GM12891 (cell line): ENCODE results near the gene VAV3.

ENCODE experiments used
- DNase-seq: peaks from one replicate; pipeline ENCODE4 v3.0.0; 2011; ENCODE audit warnings: low spot score; ENCODE audit not compliant: insufficient read length
- FAIRE-seq: peaks from 2 replicates; lab custom pipeline; 2011; peaks lifted over from hg19 to GRCh38; lab: Jason Lieb, UNC
- PAX5 ChIP-seq: IDR thresholded peaks from 2 replicates; pipeline ENCODE4 v1.6.1; 2011; ENCODE audit warnings: low read length, moderate library complexity, mild to moderate bottlenecking; ENCODE audit not compliant: insufficient read depth, severe bottlenecking
- POLR2A ChIP-seq: IDR thresholded peaks from 2 replicates; pipeline ENCODE4 v1.6.1; 2011; ENCODE audit warnings: low read depth, low read length, control low read depth
- POLR2AphosphoS5 ChIP-seq: IDR thresholded peaks from 2 replicates; pipeline ENCODE4 v1.6.1; 2011; ENCODE audit warnings: low read depth, low read length, control low read depth
- POU2F2 ChIP-seq: IDR thresholded peaks from 2 replicates; pipeline ENCODE4 v1.6.1; 2011; ENCODE audit warnings: low read depth, mild to moderate bottlenecking, control low read depth, low read length, moderate library complexity
- SPI1 ChIP-seq: IDR thresholded peaks from 2 replicates; pipeline ENCODE4 v1.6.1; 2011; ENCODE audit warnings: low read depth, low read length, control low read depth
- TAF1 ChIP-seq: IDR thresholded peaks from 2 replicates; pipeline ENCODE4 v1.6.1; 2011; ENCODE audit warnings: low read depth, low read length, control low read depth

VAV3 gene

GRCh38 chr1:107874221-107874620, 90.8 kb downstream of the VAV3 start:
- TF ChIP-seq POU2F2 (no peak), POLR2A (no peak), TAF1 (no peak), PAX5 (no peak), POLR2AphosphoS5 (no peak), SPI1 (no peak)
- no peak for FAIRE-seq
- no peak for DNase-seq

GRCh38 chr1:107871687-107872395, 93.1 kb downstream of the VAV3 start:
- DNase-seq (no peak), FAIRE-seq (no peak)
- no peak for TF ChIP-seq PAX5
- TF ChIP-seq TAF1 = no peak
- TF ChIP-seq POLR2A = no peak
- no peak for TF ChIP-seq POLR2AphosphoS5
- TF ChIP-seq POU2F2 = no peak
- no peak for TF ChIP-seq SPI1

DNA sequence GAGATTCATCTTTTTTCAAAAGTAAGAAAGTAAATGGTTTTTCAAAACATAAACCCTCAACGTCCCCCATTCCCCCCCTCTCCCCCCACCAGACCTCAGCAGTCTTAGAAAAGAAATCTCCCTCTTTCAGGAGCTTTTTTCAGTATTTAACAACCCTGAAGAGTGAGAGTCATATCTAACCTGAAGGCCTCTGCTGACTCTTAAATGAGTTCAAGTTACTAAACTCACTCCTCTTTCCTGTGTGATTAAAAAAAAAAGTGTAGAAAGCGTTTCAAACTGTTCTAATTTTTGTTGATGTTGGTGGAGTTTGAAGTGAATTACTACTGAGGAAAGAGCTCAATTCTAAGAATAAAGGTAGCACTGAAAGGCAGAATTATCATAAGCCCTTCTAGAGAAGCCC, 93.7 kb downstream of the VAV3 start:
- no peak for FAIRE-seq
- DNase-seq = no peak
- TF ChIP-seq TAF1 = no peak
- no peak for TF ChIP-seq SPI1
- TF ChIP-seq POU2F2 = no peak
- no peak for TF ChIP-seq PAX5

DNA sequence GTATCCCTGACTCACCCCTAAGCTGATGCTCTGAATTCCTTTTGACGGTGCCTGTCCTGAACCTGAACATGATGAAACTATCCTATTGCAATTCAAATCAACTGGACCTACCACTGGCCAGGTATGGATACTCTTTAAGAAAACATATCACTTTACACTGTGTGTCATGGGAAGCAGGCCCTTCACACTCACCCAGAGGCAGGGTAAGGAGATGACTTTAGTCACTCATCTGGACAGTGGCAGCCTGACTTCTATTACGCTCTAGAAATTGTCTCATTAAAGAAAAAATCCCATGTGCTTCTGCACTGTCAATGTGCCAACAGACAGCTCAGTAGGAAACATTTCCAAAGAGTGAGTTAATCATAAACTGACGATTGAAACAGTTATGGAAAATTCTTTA, 94.3 kb downstream of the VAV3 start:
- DNase-seq (no peak), FAIRE-seq (no peak)
- TF ChIP-seq POLR2A (no peak), POU2F2 (no peak), SPI1 (no peak), POLR2AphosphoS5 (no peak)

DNA sequence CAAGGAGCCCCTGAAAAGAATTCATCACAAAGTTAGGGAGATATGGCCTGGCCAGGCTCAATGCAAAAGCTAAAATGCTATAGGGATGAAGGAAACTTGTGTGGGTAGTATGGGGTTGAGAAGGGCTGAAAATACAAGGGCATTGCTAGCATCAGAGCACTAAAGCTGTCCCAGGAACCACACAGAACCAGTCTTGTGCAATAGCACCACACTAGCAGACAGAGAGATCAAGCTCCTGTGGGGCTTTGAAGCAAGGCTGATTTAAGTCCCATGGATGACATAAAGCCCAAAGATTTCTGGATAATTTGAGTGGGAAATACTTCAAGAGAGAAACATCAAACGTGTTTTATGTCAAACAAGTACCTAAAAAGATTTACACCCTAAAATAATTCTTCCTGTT, 97.1 kb downstream of the VAV3 start:
- no peak for FAIRE-seq
- TF ChIP-seq POU2F2 = no peak
- TF ChIP-seq POLR2AphosphoS5 = no peak
- TF ChIP-seq TAF1 = no peak
- no peak for TF ChIP-seq POLR2A
- TF ChIP-seq PAX5 = no peak
- TF ChIP-seq SPI1 = no peak
- no peak for DNase-seq

GRCh38 chr1:107867422-107867821, 97.6 kb downstream of the VAV3 start:
- DNase-seq (no peak), FAIRE-seq (no peak)
- TF ChIP-seq POU2F2 (no peak), POLR2AphosphoS5 (no peak), SPI1 (no peak), POLR2A (no peak), PAX5 (no peak), TAF1 (no peak)

GRCh38 chr1:107866870-107867269, 98.1 kb downstream of the VAV3 start:
- FAIRE-seq = no peak
- DNase-seq = no peak
- TF ChIP-seq POLR2AphosphoS5 (no peak), SPI1 (no peak)

DNA sequence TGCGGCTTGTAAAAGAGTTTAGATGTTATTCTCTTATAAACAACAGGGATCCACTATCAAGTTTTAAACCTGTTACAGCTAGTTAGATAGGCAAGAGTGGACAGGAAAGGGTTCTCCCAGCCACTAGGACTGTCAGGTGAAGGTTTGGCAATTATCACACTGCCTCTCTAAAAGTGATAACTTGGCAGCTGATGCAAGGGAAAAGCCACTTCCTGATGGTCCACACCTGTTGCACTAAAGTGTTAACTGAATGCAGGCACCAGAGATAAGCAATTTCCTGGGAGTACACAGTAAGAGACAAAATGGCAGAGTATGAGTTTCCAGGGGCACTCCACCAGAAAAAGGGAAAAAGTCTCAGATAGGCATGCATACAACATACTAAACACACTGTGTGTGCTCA, 99.4 kb downstream of the VAV3 start:
- FAIRE-seq (no peak), DNase-seq (no peak)

DNA sequence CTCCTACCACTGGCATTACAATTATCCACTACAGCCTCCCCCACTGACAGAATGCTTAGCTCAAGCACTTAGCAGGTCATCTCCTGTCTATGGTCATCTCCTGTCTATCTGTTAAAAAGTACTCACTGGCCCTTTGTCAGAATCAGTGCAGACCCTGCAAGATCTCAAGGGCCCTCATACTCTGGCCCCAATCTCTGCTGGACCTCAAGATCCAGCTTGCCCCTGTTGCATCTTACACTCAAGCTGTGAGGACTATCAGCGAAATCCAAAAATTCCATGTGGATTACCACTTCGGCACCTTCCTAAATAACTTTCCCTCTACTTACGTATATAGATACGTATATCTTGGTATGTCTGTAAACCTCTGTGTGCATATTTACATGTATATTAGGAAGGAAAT, 101.6 kb downstream of the VAV3 start:
- FAIRE-seq (no peak), DNase-seq (no peak)
- no peak for TF ChIP-seq POLR2AphosphoS5
- no peak for TF ChIP-seq TAF1
- TF ChIP-seq POU2F2 = no peak
- no peak for TF ChIP-seq PAX5
- no peak for TF ChIP-seq POLR2A
- TF ChIP-seq SPI1 = no peak

More for the DNA sequence above, 99.4 kb downstream of the VAV3 start:
- TF ChIP-seq POLR2AphosphoS5 (no peak), SPI1 (no peak), POU2F2 (no peak), PAX5 (no peak), TAF1 (no peak), POLR2A (no peak)

- FAIRE-seq = no peak
- no peak for TF ChIP-seq POLR2A
- no peak for TF ChIP-seq PAX5
- TF ChIP-seq SPI1 = no peak
- TF ChIP-seq POU2F2 = no peak
- no peak for TF ChIP-seq TAF1
- TF ChIP-seq POLR2AphosphoS5 = no peak
Observed at GRCh38 chr1:107862064-107862463, 102.9 kb downstream of the VAV3 start.

DNA sequence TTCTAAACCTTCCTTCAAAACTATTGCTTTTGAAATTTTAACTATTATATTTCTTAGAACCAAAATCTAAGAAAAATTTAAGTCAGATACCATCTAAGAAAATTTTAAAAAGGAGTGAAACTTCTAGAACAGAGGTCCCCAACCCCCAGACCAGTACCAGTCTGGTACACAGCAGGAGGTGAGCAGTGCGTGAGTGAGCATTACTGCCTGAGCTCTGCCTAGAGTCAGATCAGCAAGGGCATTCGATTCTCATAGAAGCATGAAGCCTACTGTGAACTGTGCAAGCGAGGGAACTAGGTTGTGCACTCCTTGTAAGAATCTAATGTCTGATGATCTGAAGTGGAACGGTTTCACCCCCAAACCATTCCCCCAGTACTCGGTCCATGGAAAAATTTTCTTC, 106.7 kb downstream of the VAV3 start:
- no peak for TF ChIP-seq TAF1
- no peak for TF ChIP-seq SPI1
- no peak for TF ChIP-seq POLR2AphosphoS5
- no peak for TF ChIP-seq POU2F2
- TF ChIP-seq POLR2A = no peak
- TF ChIP-seq PAX5 = no peak
- FAIRE-seq (no peak), DNase-seq (no peak)

More at GRCh38 chr1:107862064-107862463, 102.9 kb downstream of the VAV3 start:
- DNase-seq = no peak
